ENCODE data around the gene INTS13. TPM values are rescaled to one million over a fixed set of nuclear protein-coding genes. Genes with fewer than 3 reads are reported as not detected.

INTS13 gene
- total and polyA plus RNA-seq, 2 of the 13 experiments (the other 11 are each of a cell fraction or from before 2014, with no cell fraction given) = 16.3 to 43.7 TPM

DNA sequence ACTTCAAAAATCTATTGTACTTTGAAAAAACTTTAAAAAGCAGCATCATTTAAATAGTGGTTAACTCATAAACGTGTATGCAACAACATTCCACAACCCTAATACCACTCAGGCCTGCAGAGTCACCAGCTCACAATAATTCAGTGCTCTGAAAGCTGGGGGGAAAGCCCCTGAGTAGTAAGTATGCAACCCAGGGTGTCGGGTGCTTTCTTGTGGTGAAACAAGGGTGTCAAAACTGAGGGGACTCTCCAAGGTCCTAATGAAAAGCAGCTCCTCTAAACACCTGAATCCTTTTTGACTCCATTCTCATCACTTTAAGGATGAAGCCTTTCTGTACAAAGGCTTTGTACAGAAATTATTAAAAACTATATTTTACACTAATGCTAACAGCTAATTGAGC lies 34.2 kb upstream of the INTS13 start:
- H3K4me3 ChIP-seq (replicated peaks in 1 of 3; ENCODE audit: insufficient read depth in 1 of 3, low read depth in 2 of 3, low read length in 3 of 3) = no peak overlapping the region
- in situ Hi-C loops (cut with HindIII; ENCODE audit: extremely low pct_ligation_motif_present, low pct_unique_long_range_greater_than_20kb) = no loop called here
- no peak for DNase-seq (ENCODE audit: low spot score)
- H3K4me1 ChIP-seq (ENCODE audit: insufficient read depth, low read length) = no peaks in the 10 kb centered on the region
- H3K4me2 ChIP-seq (ENCODE audit: low read depth, low read length) = no peak overlapping the region
- no peak for ATAC-seq
- H4K20me1 ChIP-seq (ENCODE audit: insufficient read depth, low read length) = no peaks in the 10 kb centered on the region
- H3K36me3 ChIP-seq (replicated peaks in 1 of 2; ENCODE audit: control insufficient read depth in 1 of 2, insufficient read depth in 2 of 2, low read length in 2 of 2) = peaks cover 8 to 29% of the 10 kb centered on the region in 2 experiments
- H3K9me3 ChIP-seq (ENCODE audit: low read length) = no peaks in the 10 kb centered on the region
- H3K9ac ChIP-seq (ENCODE audit: insufficient read depth, low read depth, low read length) = no peak overlapping the region
- intact Hi-C loops (cut with micrococcal nuclease; ENCODE audit: unreplicated experiment) = no loop called here
- 89% methylated on average over 2 of the region's 2 CpGs for WGBS (ENCODE audit: low lambda C conversion rate)
- ChIA-PET CTCF (ENCODE audit: low intra/inter-chr PET ratio, low total read pairs) (no interaction called here), POLR2A (no interaction called here)
- no peak overlapping the region for H2AFZ ChIP-seq (ENCODE audit: low read length)
- FAIRE-seq = no peak
- no peaks in the 10 kb centered on the region for H3K27me3 ChIP-seq (ENCODE audit: control insufficient read depth in 1 of 2, insufficient read depth in 2 of 2, low read length in 2 of 2)
- H3K27ac ChIP-seq (ENCODE audit: extremely low read length, insufficient read depth, low read length) = no peak overlapping the region
- no peaks in the 10 kb centered on the region for H3K79me2 ChIP-seq (ENCODE audit: insufficient read depth, low read length)
- TSS peak; percentile 45 for BruUV-seq (replicated peaks)
- no peak for TF ChIP-seq FOXA3 (CRISPR knock-in tag; IDR thresholded peaks at IDR 0.05)
- no peak for TF ChIP-seq SOX13 (IDR thresholded peaks at IDR 0.05)
- no peak for TF ChIP-seq SOX13 (CRISPR knock-in tag; conservative IDR thresholded peaks at IDR 0.05 in 1 of 2, IDR thresholded peaks at IDR 0.05 in 1 of 2)
- TF ChIP-seq, protein P1, sequence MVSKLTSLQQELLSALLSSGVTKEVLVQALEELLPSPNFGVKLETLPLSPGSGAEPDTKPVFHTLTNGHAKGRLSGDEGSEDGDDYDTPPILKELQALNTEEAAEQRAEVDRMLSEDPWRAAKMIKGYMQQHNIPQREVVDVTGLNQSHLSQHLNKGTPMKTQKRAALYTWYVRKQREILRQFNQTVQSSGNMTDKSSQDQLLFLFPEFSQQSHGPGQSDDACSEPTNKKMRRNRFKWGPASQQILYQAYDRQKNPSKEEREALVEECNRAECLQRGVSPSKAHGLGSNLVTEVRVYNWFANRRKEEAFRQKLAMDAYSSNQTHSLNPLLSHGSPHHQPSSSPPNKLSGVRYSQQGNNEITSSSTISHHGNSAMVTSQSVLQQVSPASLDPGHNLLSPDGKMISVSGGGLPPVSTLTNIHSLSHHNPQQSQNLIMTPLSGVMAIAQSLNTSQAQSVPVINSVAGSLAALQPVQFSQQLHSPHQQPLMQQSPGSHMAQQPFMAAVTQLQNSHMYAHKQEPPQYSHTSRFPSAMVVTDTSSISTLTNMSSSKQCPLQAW (CRISPR knock-in tag; IDR thresholded peaks at IDR 0.05) = no peak
- no peak for TF ChIP-seq FOXM1 (CRISPR knock-in tag; IDR thresholded peaks at IDR 0.05)
- no peak for TF ChIP-seq ZNF766 (CRISPR knock-in tag; IDR thresholded peaks at IDR 0.05; ENCODE audit: borderline replicate concordance)
- TF ChIP-seq PPARG (CRISPR knock-in tag; conservative IDR thresholded peaks at IDR 0.05) = no peak
- TF ChIP-seq, protein P2, sequence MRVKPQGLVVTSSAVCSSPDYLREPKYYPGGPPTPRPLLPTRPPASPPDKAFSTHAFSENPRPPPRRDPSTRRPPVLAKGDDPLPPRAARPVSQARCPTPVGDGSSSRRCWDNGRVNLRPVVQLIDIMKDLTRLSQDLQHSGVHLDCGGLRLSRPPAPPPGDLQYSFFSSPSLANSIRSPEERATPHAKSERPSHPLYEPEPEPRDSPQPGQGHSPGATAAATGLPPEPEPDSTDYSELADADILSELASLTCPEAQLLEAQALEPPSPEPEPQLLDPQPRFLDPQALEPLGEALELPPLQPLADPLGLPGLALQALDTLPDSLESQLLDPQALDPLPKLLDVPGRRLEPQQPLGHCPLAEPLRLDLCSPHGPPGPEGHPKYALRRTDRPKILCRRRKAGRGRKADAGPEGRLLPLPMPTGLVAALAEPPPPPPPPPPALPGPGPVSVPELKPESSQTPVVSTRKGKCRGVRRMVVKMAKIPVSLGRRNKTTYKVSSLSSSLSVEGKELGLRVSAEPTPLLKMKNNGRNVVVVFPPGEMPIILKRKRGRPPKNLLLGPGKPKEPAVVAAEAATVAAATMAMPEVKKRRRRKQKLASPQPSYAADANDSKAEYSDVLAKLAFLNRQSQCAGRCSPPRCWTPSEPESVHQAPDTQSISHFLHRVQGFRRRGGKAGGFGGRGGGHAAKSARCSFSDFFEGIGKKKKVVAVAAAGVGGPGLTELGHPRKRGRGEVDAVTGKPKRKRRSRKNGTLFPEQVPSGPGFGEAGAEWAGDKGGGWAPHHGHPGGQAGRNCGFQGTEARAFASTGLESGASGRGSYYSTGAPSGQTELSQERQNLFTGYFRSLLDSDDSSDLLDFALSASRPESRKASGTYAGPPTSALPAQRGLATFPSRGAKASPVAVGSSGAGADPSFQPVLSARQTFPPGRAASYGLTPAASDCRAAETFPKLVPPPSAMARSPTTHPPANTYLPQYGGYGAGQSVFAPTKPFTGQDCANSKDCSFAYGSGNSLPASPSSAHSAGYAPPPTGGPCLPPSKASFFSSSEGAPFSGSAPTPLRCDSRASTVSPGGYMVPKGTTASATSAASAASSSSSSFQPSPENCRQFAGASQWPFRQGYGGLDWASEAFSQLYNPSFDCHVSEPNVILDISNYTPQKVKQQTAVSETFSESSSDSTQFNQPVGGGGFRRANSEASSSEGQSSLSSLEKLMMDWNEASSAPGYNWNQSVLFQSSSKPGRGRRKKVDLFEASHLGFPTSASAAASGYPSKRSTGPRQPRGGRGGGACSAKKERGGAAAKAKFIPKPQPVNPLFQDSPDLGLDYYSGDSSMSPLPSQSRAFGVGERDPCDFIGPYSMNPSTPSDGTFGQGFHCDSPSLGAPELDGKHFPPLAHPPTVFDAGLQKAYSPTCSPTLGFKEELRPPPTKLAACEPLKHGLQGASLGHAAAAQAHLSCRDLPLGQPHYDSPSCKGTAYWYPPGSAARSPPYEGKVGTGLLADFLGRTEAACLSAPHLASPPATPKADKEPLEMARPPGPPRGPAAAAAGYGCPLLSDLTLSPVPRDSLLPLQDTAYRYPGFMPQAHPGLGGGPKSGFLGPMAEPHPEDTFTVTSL (CRISPR knock-in tag; IDR thresholded peaks at IDR 0.05; ENCODE audit: borderline replicate concordance) = no peak
- TF ChIP-seq POLR2G (IDR thresholded peaks at IDR 0.05; ENCODE audit: low read depth, low read length) = no peak
- TF ChIP-seq, protein P3, sequence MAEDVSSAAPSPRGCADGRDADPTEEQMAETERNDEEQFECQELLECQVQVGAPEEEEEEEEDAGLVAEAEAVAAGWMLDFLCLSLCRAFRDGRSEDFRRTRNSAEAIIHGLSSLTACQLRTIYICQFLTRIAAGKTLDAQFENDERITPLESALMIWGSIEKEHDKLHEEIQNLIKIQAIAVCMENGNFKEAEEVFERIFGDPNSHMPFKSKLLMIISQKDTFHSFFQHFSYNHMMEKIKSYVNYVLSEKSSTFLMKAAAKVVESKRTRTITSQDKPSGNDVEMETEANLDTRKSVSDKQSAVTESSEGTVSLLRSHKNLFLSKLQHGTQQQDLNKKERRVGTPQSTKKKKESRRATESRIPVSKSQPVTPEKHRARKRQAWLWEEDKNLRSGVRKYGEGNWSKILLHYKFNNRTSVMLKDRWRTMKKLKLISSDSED (CRISPR knock-in tag; IDR thresholded peaks at IDR 0.05) = no peak
- TF ChIP-seq ZNF207 (IDR thresholded peaks at IDR 0.05; ENCODE audit: borderline replicate concordance) = no peak
- TF ChIP-seq TBP (CRISPR knock-in tag; IDR thresholded peaks at IDR 0.05) = no peak
- no peak for TF ChIP-seq MTA3 (CRISPR knock-in tag; IDR thresholded peaks at IDR 0.05)
- TF ChIP-seq ZNF263 (CRISPR knock-in tag; IDR thresholded peaks at IDR 0.05) = no peak
- TF ChIP-seq ZNF724P (CRISPR knock-in tag; IDR thresholded peaks at IDR 0.05; ENCODE audit: borderline replicate concordance) = no peak
- no peak for TF ChIP-seq SIN3A (IDR thresholded peaks at IDR 0.05; ENCODE audit: borderline replicate concordance, low read depth, low read length)
- TF ChIP-seq ETV6 (CRISPR knock-in tag; conservative IDR thresholded peaks at IDR 0.05) = no peak
- no peak for TF ChIP-seq ZNF788 (CRISPR knock-in tag; IDR thresholded peaks at IDR 0.05; ENCODE audit: borderline replicate concordance)
- TF ChIP-seq ZNF841 (CRISPR knock-in tag; IDR thresholded peaks at IDR 0.05; ENCODE audit: borderline replicate concordance) = no peak

Data from HepG2 (cell line).